BLaER1 (cell line): ENCODE results near the gene ZNF236.

Experiments
- H3K27ac ChIP-seq: shearing (Covaris generic); formaldehyde crosslinking; 2 replicates; pipeline ENCODE4 v1.8.1; 2022
- H3K27me3 ChIP-seq: shearing (Covaris generic); formaldehyde crosslinking; 2 replicates; pipeline ENCODE4 v1.8.1; 2022
- H3K36me3 ChIP-seq: shearing (Covaris generic); formaldehyde crosslinking; 2 replicates; pipeline ENCODE4 v1.8.1; 2022
- H3K4me1 ChIP-seq: shearing (Covaris generic); formaldehyde crosslinking; 2 replicates; pipeline ENCODE4 v1.8.1; 2022
- H3K4me2 ChIP-seq: shearing (Covaris generic); formaldehyde crosslinking; 2 replicates; pipeline ENCODE4 v1.8.1; 2022
- H3K4me3 ChIP-seq: shearing (Covaris generic); formaldehyde crosslinking; 2 replicates; pipeline ENCODE4 v1.8.1; 2022
- H3K9ac ChIP-seq: shearing (Covaris generic); formaldehyde crosslinking; 2 replicates; pipeline ENCODE4 v1.8.1; 2022
- H3K9me3 ChIP-seq: shearing (Covaris generic); formaldehyde crosslinking; 2 replicates; pipeline ENCODE4 v1.8.1; 2022
- H4K20me1 ChIP-seq: shearing (Covaris generic); formaldehyde crosslinking; 2 replicates; pipeline ENCODE4 v1.8.1; 2022
- Cebpa-rat ChIP-seq: shearing (Covaris generic); IDR thresholded peaks from 2 replicates; pipeline ENCODE4 v1.8.1; 2022

ZNF236 gene

GRCh38 chr18:76978616-76979015 lies 156.3 kb downstream of the ZNF236 start:
- no peak for TF ChIP-seq Cebpa-rat
- no peak overlapping the region for H3K27ac ChIP-seq
- H3K9ac ChIP-seq = no peak overlapping the region
- no peak overlapping the region for H3K4me2 ChIP-seq
- peaks cover 52% of the 10 kb centered on the region for H3K4me1 ChIP-seq
- H3K9me3 ChIP-seq = no peaks in the 10 kb centered on the region
- H3K4me3 ChIP-seq = no peak overlapping the region
- no peaks in the 10 kb centered on the region for H4K20me1 ChIP-seq
- no peaks in the 10 kb centered on the region for H3K27me3 ChIP-seq
- peaks cover 9% of the 10 kb centered on the region; the same call in 1 of the 2 replicates for H3K36me3 ChIP-seq

GRCh38 chr18:76979111-76979751 lies 156.9 kb downstream of the ZNF236 start:
- Histone ChIP-seq H3K27ac (no peak overlapping the region), H4K20me1 (no peaks in the 10 kb centered on the region), H3K4me1 (peaks cover 48% of the 10 kb centered on the region), H3K4me3 (no peak overlapping the region), H3K9ac (no peak overlapping the region), H3K4me2 (peak overlapping the region; percentile 14), H3K9me3 (no peaks in the 10 kb centered on the region), H3K36me3 (0 out of 2 replicates have a peak, but pooled peaks cover 3% of the 10 kb centered on the region), H3K27me3 (no peaks in the 10 kb centered on the region)
- TF ChIP-seq Cebpa-rat = no peak

GRCh38 chr18:76979906-76980305 lies 157.5 kb downstream of the ZNF236 start:
- no peak overlapping the region for H3K4me3 ChIP-seq
- H3K27me3 ChIP-seq = no peaks in the 10 kb centered on the region
- no peaks in the 10 kb centered on the region for H3K9me3 ChIP-seq
- peak overlapping the region; percentile 49 for H3K4me2 ChIP-seq
- no peaks in the 10 kb centered on the region for H4K20me1 ChIP-seq
- no peak overlapping the region for H3K9ac ChIP-seq
- no peak for TF ChIP-seq Cebpa-rat
- H3K4me1 ChIP-seq = peaks cover 41% of the 10 kb centered on the region
- no peak overlapping the region for H3K27ac ChIP-seq
- H3K36me3 ChIP-seq = 0 out of 2 replicates have a peak, but pooled peaks cover 3% of the 10 kb centered on the region

GRCh38 chr18:76980663-76981395 lies 158.5 kb downstream of the ZNF236 start:
- no peak overlapping the region for H3K4me3 ChIP-seq
- H3K4me2 ChIP-seq = peak overlapping the region; percentile 49

GRCh38 chr18:76981396-76981968 lies 159.1 kb downstream of the ZNF236 start:
- H3K4me2 ChIP-seq = peak overlapping the region; percentile 49
- TF ChIP-seq Cebpa-rat = no peak
- 0 out of 2 replicates have a peak, but pooled peaks cover 3% of the 10 kb centered on the region for H3K36me3 ChIP-seq
- no peak overlapping the region for H3K4me3 ChIP-seq
- no peaks in the 10 kb centered on the region for H3K27me3 ChIP-seq
- H3K27ac ChIP-seq = no peak overlapping the region
- H3K9ac ChIP-seq = no peak overlapping the region
- H3K9me3 ChIP-seq = no peaks in the 10 kb centered on the region
- peaks cover 41% of the 10 kb centered on the region for H3K4me1 ChIP-seq
- H4K20me1 ChIP-seq = no peaks in the 10 kb centered on the region

More at GRCh38 chr18:76980663-76981395, 158.5 kb downstream of the ZNF236 start:
- H3K27ac ChIP-seq = no peak overlapping the region
- TF ChIP-seq Cebpa-rat = no peak
- H4K20me1 ChIP-seq = no peaks in the 10 kb centered on the region
- H3K4me1 ChIP-seq = peaks cover 41% of the 10 kb centered on the region
- no peak overlapping the region for H3K9ac ChIP-seq
- H3K36me3 ChIP-seq = 0 out of 2 replicates have a peak, but pooled peaks cover 3% of the 10 kb centered on the region
- H3K9me3 ChIP-seq = no peaks in the 10 kb centered on the region
- H3K27me3 ChIP-seq = no peaks in the 10 kb centered on the region

- Histone ChIP-seq H3K36me3 (0 out of 2 replicates have a peak, but pooled peaks cover 3% of the 10 kb centered on the region), H3K4me1 (peaks cover 41% of the 10 kb centered on the region), H3K27ac (no peak overlapping the region), H3K4me3 (no peak overlapping the region), H3K9ac (no peak overlapping the region), H3K4me2 (peak overlapping the region; percentile 49; the same call in 1 of the 2 replicates), H3K27me3 (no peaks in the 10 kb centered on the region), H4K20me1 (no peaks in the 10 kb centered on the region), H3K9me3 (no peaks in the 10 kb centered on the region)
- no peak for TF ChIP-seq Cebpa-rat
Measured at GRCh38 chr18:76982038-76982437, 159.7 kb downstream of the ZNF236 start.

GRCh38 chr18:76982841-76983583 lies 160.7 kb downstream of the ZNF236 start:
- no peaks in the 10 kb centered on the region for H3K27me3 ChIP-seq
- TF ChIP-seq Cebpa-rat = no peak
- no peaks in the 10 kb centered on the region for H4K20me1 ChIP-seq
- no peak overlapping the region for H3K27ac ChIP-seq
- peaks cover 41% of the 10 kb centered on the region for H3K4me1 ChIP-seq
- H3K9me3 ChIP-seq = no peaks in the 10 kb centered on the region
- no peak overlapping the region for H3K9ac ChIP-seq
- peak overlapping the region; percentile 47 for H3K4me2 ChIP-seq
- no peak overlapping the region for H3K4me3 ChIP-seq
- H3K36me3 ChIP-seq = no peaks in the 10 kb centered on the region

- Histone ChIP-seq H3K4me3 (no peak overlapping the region), H3K9me3 (no peaks in the 10 kb centered on the region), H3K9ac (no peak overlapping the region), H3K27me3 (no peaks in the 10 kb centered on the region), H3K4me1 (peaks cover 41% of the 10 kb centered on the region), H3K4me2 (peak overlapping the region; percentile 47; the same call in 1 of the 2 replicates), H4K20me1 (no peaks in the 10 kb centered on the region), H3K27ac (no peak overlapping the region), H3K36me3 (no peaks in the 10 kb centered on the region)
- TF ChIP-seq Cebpa-rat = no peak
Measured at GRCh38 chr18:76983613-76984051, 161.3 kb downstream of the ZNF236 start.
